HG02763 (cell line): Measurements from ENCODE around the gene NRF1.
"Not testable (repeated sequence)": the region's sequence is repeated elsewhere in the genome, so short reads cannot be mapped to it uniquely, and the experiment has no call there.

Experiments used
- ATAC-seq: cut with Tn5 transposase; IDR thresholded peaks from one replicate; pipeline ENCODE4 v1.9.1; 2021; ENCODE audit warnings: mild to moderate bottlenecking, moderate library complexity; ENCODE audit not compliant: unreplicated experiment

NRF1 gene

DNA sequence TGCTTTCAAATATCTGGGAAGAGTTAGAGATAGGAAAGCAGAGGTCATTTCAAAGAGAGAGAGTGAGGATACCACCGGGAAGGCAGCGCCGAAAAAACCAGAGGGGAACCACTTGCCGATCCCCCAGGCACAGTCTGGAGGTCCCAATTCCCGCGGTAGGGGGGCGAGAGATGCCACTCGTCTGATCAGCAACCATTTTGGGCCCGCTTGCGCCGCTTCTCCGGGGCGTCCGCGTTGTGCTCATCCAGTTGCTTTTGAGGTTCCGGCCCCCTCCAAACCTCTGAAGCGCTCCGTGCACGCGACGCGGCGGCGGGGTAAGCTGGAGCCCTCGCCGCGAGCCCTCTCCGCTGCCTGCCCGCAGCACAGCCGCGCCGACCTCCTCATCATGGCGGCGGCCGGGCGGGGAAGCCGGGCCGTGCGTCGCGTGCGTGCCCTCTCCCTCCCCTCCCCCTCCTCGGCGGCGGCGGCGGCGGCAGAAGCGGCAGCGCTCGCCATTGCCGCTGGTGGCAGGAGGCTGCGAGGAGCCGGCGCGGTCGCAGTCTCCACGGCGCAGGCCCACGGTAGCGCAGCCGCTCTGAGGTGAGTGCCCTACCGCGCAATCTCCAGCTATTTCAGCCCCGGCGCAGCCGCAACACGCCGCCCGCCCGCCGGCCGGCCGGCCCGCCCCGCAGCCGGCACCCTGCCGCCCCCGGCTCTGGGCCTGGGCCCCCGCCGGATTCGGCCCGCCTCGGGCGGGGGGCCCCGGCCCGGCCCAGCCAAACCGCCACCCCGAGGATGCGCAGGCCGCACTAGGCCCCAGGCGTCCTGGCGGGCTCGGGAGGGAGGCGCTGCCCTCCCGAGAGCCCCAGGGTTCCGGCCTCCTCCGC lies at the start of gene NRF1:
NRF1 (plus strand) TSS at position 475 of the 866 bp plus-strand sequence. CDS start 45,632 bp downstream, outside the sequence.
- peak; percentile 82 for ATAC-seq

DNA sequence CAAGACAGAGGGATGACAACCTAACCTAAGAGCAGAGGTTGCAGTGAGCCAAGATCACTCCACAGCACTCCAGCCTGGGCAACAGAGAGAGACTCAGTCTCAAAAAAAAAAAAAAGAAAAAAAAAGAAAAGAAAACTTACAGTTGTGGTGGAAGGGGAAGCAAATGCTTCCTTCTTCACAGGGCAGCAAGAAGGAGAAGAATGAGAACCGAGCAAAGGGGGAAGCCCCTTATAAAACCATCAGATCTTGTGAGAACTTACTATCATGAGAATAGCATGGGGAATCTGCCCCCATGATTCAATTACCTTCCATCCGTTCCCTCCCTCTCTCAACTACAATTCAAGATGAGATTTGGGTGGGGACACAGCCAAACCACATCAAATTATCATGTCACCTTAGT lies 45.2 kb upstream of the NRF1 start:
- ATAC-seq: not testable (repeated sequence)

DNA sequence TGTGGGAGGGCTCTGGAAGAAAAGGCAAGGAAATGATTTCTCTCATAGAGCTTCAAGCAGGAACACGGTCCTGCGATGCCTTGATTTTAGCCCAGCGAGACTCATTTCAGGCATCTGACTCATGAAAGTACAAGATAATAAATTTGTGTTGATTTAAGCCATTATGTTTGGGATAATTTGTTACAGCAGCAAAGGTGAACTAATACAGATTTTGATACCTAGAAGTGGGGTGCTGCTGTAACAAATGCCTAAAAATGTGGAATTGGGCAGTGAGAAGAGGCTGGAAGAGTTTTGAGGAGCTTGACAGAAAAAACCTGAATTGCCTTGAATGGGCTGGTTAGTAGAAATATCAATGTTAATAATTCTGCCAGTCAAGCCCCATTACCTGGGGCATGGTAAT lies 44.1 kb upstream of the NRF1 start:
- ATAC-seq: no peak

- no peak for ATAC-seq
Observed at GRCh38 chr7:129568240-129568639, 43.3 kb upstream of the NRF1 start.

DNA sequence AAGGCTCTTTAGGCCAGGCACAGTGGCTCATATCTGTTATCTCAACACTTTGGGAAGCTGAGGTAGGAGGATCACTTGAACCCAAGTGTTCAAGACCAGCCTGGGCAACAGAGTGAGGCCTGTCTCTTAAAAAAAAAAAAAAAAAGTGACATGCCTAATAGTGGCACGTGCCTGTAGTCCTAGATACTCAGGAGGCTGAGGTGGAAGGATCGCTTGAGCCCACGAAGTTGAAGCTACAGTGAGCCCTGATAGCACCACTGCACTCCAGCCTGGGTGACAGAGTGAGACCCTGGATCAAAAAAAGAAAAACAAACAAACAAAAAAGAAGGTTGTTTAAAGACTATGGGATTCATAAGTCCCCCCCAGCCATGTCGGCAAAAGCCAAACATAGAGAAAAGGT lies 42.2 kb upstream of the NRF1 start:
- no peak for ATAC-seq

DNA sequence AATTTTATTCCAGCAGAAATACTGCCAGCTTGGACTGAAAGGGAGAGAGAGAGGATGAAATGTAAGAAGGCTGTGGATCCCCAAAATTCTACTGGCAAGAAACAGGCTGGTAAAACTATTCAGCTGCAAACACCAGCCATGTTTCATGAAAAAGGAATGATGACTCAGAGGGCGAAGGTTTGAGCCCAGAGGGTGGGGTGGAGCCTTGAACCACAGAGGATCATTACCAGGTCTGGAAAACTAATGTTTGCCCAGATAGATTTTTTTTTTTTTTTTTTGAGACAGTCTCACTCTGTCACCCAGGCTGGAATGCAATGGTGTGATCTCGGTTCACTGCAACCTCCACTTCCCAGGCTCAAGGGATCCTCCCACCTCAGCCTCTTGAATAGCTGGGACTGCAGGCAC lies 41.7 kb upstream of the NRF1 start:
- no peak for ATAC-seq

DNA sequence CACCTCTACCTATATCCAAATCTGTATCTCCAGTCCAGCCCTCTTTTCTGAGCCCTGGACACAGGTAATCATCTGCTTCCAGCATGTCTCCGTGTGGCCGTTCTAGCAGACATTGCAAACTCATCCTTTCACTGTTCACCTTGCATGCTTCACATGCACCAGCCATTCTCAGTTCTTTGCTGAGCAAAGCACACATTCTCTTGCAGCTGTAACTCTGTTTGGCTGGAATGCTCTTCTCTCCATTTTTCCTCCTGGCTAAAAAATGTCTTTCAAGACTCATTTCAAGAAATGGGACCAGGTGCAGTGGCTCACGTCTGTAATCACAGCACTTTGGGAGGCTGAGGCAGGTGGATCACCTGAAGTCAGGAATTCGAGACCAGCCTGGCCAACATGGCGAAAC lies 40.3 kb upstream of the NRF1 start:
- ATAC-seq: no peak

DNA sequence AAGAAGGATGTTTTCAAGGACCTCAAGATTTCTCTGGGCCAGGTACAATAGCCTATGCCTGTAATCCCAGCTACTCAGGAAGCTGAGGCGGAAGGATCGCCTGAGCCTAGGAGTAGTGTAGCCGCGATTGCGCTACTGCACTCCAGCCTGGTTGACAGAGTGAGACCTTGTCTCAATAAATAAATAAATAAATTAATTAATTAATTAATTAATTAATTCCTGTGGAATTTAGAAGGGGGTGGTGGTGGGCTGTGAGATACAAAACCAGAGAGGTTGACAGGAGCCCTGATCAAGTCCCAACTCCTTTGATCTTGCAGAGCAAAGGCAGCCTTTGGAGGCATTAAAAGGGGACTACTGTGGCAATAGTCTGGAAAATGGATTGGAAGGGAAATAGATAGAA lies 39.3 kb upstream of the NRF1 start:
- ATAC-seq: no peak

- no peak for ATAC-seq
Observed at GRCh38 chr7:129574487-129574886, 37.0 kb upstream of the NRF1 start.

DNA sequence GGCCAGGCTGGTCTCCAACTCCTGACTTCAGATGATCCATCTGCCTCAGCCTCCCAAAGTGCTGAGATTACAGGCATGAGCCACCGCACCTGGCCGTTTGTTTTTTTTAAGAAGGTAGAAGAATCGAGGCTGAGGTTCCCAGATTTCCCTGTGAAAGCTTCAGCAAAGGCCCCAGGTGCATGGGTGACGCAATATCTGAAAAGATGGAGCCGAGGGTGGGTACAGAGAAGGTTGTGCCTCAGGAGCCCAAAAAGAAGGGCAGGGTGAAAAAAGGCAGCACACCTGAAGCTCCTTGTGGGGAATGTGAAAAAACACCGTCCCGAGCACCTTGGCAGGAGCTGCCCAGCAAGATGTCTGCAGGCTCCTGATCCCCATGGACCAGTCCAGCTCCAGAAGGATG lies 35.8 kb upstream of the NRF1 start:
- no peak for ATAC-seq

DNA sequence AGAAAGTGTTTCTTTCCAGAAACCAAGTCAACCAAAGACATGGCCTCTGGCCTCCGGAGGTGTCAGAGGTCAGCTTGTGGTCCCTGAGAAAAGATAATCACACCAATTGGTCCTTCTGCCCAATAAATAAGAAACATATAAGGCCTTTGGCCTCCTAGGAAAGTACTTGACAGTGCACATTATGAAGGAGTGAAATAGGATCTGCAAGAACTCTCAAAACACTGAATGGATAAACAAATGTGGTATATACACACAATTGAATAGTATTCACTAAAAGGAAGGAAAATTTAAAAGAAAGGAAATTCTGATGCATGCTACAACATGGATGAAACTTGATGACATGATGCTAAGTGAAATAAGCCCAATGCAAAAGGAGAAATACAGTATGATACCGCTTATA lies 35.4 kb upstream of the NRF1 start:
- ATAC-seq: no peak

GRCh38 chr7:129578829-129579228 lies 32.7 kb upstream of the NRF1 start:
- no peak for ATAC-seq

DNA sequence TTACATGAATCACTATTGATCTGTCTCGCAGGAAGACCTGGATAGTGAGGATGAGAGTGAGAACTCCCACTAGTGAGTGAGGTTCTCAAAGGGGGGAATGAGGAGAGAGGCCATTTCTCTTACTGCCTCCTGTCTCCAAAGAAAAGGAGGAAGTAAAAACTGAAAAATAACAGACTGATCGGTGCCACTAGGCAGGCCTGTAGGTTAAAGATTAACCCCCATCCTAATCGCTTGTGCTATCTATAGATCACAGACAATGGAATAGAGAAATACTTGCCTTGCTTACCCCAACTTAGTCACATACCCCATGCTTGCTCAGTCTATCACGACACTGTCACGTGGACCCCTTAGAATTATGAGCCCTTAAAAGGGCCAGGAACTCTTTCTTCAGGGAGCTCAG lies 25.3 kb upstream of the NRF1 start:
- ATAC-seq: not testable (repeated sequence)

GRCh38 chr7:129588268-129588667 lies 23.3 kb upstream of the NRF1 start:
- no peak for ATAC-seq

DNA sequence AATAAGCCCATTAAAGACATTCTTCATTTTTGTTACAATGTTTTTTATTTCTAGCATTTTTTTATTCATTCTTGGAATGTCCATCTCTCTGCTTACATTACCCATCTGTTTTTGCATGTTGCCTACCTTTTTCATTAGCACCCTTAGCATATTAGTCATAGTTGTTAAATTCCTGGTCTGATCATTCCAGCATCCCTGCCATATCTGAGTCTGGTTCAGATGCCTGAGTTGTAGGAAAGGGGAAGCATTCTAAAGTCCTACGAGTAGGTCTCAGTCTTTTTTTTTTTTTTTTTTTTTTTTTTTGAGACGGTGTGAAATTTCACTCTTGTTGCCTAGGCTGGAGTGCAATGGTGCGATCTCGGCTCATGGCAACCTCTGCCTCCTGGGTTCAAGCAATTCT lies 19.7 kb upstream of the NRF1 start:
- ATAC-seq: no peak

- not testable (repeated sequence) for ATAC-seq
Observed at GRCh38 chr7:129596386-129596785, 15.1 kb upstream of the NRF1 start.

DNA sequence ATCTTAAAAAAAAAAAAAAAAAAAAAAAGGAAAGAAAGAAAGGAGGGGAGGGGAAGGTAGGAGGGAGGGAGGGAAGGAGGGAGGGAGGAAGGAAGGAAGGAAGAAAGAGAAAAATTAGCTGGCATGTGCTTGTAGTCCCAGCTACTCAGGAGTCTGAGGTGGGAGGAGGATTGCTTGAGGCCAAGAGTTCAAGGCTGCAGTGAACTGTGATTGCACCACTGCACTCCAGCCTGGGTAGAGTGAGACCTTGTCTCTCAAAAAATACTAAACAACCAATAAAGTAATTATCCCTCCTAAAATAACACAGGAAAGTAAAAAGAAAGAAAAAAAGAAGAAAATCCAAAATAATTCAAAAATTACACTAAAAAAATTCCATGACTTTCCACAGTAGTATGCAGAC lies 13.8 kb upstream of the NRF1 start:
- ATAC-seq: no peak

GRCh38 chr7:129599174-129599573 lies 12.3 kb upstream of the NRF1 start:
- ATAC-seq: no peak

- ATAC-seq: not testable (repeated sequence)
Observed at GRCh38 chr7:129603594-129603993, 7.9 kb upstream of the NRF1 start.

- ATAC-seq: not testable (repeated sequence)
Observed at GRCh38 chr7:129604021-129604420, 7.5 kb upstream of the NRF1 start.

DNA sequence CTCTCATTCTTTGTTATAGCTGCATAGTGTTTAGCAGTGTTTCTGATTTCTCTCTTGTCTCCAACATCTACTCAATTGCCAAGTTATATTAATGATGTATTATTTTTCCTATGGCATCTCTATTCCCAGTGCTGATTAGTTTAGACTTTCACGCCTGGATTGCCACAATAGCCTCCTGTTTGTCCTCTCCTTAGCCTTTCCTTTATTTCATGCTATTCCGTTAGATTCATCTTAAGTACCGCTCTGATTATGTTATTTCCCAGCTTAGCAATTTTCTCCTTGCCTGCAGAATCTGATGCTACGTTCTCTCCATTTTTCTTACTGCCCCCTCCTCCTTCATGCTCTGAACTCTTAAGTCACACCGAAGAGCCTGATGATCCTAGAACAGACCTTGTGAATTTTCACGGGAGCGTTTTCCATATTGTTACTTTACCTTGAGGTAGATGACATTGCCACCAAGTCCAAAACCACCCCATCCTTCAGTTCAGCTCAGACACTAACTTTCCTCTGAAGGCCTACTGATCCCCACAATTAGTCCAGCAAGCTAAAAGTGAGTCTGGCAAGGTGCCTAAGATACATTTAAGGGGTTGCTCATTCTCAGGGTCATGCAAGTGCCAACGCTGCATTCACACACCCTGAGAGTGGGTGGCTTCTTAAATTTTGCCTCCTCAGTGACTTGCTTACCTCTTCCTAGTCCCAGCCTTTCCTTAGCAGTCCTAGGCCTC lies 6.6 kb upstream of the NRF1 start:
- ATAC-seq: no peak

- no peak for ATAC-seq
Observed at GRCh38 chr7:129605960-129606614, 5.4 kb upstream of the NRF1 start.
